Naive thymus-derived CD8-positive, alpha-beta T cell (primary cell): ENCODE measurements around the gene TBX6. TPM values are rescaled to one million over a fixed set of nuclear protein-coding genes. Genes with fewer than 3 reads are reported as not detected.

Experiments used
- ATAC-seq, 2 donors: fragments of 150-1000 bp; cut with Tn5 transposase in 1 of 2; sonication (Bioruptor Pico), chemical (Tn5 transposase) in 1 of 2; 1 replicate in 1 of 2; 2 replicates in 1 of 2; pipeline ENCODE4 v1.10.0; 2021; ENCODE audit warnings: mild to moderate bottlenecking in 2 of 2, moderate library complexity in 2 of 2
- POLR2A ChIA-PET: fragments of 350-600 bp; sonication (Branson Sonifier 250); formaldehyde crosslinking; loops from one replicate; lab custom pipeline; 2021; ENCODE audit warnings: antibody characterized with exemption; lab: Charles Lee
- DNase-seq, 10 donors: peaks; one replicate each; pipeline versions ENCODE4 v3.0.0 to v3.0.0-alpha.2; 2020 to 2022
- H3K27ac Mint-ChIP-seq, 10 donors: one replicate each; pipeline ENCODE4 v1.8.0; 2020 to 2022; ENCODE audit warnings: mild to moderate bottlenecking in 10 of 10, mixed read lengths in 10 of 10, moderate library complexity in 4 of 10, inconsistent platforms in 1 of 10
- H3K27me3 Mint-ChIP-seq, 5 donors: one replicate each; pipeline ENCODE4 v1.8.0; 2021 to 2022; ENCODE audit warnings: mixed read lengths in 5 of 5
- H3K36me3 Mint-ChIP-seq, 3 donors: one replicate each; pipeline ENCODE4 v1.8.0; 2020 to 2022; ENCODE audit warnings: mixed read lengths in 3 of 3, mild to moderate bottlenecking in 2 of 3, inconsistent platforms in 1 of 3
- H3K4me1 Mint-ChIP-seq, 4 donors: one replicate each; pipeline ENCODE4 v1.8.0; 2021 to 2022; ENCODE audit warnings: mixed read lengths in 4 of 4
- H3K4me3 Mint-ChIP-seq, 10 donors: one replicate each; pipeline ENCODE4 v1.8.0; 2020 to 2022; ENCODE audit warnings: mild to moderate bottlenecking in 10 of 10, mixed read lengths in 10 of 10, moderate library complexity in 6 of 10, inconsistent platforms in 1 of 10
- H3K9me3 Mint-ChIP-seq, 9 donors: one replicate each; pipeline ENCODE4 v1.8.0; 2020 to 2022; ENCODE audit warnings: mixed read lengths in 9 of 9, mild to moderate bottlenecking in 3 of 9, inconsistent platforms in 1 of 9, moderate library complexity in 1 of 9
- polyA plus RNA-seq, 3 donors: library from polyadenylated mRNA; unstranded; fragments of 300-500 nt; fragmentation: Illumina TruSeq; gene quantifications; one replicate each; pipeline ENCODE4 v1.2.3, GENCODE V29; 2021
- total RNA-seq, 8 experiments: library from RNA in 2 of 8; stranded (reverse) in 2 of 8; gene quantifications; one replicate each; pipeline ENCODE4 v1.2.3 and lab custom pipeline; 2021 to 2026

Gene TBX6
- total and polyA plus RNA-seq, 5 experiments from 2014 or later = 0.15 to 2.5 (median 0.25) TPM

DNA sequence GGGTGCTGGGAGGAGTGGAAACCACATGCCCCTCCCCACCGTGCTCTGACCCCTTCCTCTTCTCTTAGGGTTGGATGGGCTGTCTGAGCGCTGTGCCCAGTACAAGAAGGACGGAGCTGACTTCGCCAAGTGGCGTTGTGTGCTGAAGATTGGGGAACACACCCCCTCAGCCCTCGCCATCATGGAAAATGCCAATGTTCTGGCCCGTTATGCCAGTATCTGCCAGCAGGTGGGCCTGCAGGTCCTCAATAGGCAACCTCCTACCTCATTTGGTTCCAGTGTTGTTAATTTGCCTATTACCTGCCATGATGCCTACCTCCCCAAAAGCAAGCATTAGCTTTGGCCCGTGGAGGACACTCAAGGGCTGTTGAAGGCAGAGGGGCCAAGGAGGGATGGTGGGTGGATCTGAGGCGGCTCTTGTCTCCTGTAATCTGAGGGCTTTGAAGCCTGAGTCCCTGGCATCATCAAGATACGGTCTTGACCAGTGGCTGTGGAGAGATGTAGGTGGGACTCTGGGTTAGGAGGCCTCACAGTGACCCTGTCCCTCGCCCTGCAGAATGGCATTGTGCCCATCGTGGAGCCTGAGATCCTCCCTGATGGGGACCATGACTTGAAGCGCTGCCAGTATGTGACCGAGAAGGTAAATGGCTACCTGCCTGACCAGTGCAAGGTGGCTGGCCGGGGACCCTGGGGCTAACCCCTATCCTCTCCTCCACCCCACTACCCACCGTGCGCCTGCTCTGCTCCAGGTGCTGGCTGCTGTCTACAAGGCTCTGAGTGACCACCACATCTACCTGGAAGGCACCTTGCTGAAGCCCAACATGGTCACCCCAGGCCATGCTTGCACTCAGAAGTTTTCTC is 22.7 kb downstream of the TBX6 start:
- Mint-ChIP-seq H3K9me3 (no peaks in the 10 kb centered on the region), H3K36me3 (peaks cover 0 to 59% (median 15%) of the 10 kb centered on the region in 3 donors), H3K4me1 (peaks cover 13 to 50% (median 39%) of the 10 kb centered on the region in 4 donors), H3K27ac (peak overlapping the region; percentile 41 to 94 (median 83)), H3K27me3 (no peaks in the 10 kb centered on the region), H3K4me3 (peak overlapping the region in 9 of 10 donors; percentile 23 to 86 (median 65))
- DNase-seq = peak; percentile 34 to 71 (median 56)
- POLR2A ChIA-PET = interaction anchor here (0.6 to 11.2 kb wide), 9 partner anchors 13 to 117 kb away, joined by 3 to 192 read pairs (median 4); partner anchors contain the start of genes TBX6 and YPEL3
- ATAC-seq = no peak

DNA sequence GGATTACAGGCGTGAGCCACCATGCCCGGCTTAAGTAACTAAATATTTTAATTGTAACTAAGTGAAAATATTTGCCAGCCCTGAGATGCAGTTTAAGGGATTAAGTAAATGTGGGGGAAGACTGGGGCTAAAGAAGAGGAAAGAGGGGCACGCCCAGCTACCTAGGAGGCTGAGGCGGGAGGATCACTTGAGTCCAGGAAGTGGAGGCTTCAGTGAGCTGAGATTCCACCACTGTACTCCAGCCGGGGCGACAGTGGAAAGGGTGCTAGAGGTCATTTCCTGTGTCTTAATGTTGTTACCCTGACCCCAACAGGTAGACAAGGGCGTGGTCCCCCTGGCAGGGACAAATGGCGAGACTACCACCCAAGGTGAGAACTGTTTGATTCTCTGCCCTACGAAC is 23.4 kb downstream of the TBX6 start:
- H3K27ac Mint-ChIP-seq = peak overlapping the region; percentile 34 to 94 (median 83)
- DNase-seq (no peak), ATAC-seq (no peak)
- H3K4me1 Mint-ChIP-seq = peaks cover 17 to 57% (median 46%) of the 10 kb centered on the region in 4 donors
- peak overlapping the region in 8 of 10 donors; percentile 23 to 86 (median 68) for H3K4me3 Mint-ChIP-seq
- no peaks in the 10 kb centered on the region for H3K27me3 Mint-ChIP-seq
- no peaks in the 10 kb centered on the region for H3K9me3 Mint-ChIP-seq
- H3K36me3 Mint-ChIP-seq = peaks cover 0 to 59% (median 15%) of the 10 kb centered on the region in 3 donors
- POLR2A ChIA-PET = interaction anchor here (0.7 to 8.0 kb wide), 4 partner anchors 24 to 310 kb away, joined by 3 to 192 read pairs (median 5); partner anchors contain the start of genes TBX6 and YPEL3

DNA sequence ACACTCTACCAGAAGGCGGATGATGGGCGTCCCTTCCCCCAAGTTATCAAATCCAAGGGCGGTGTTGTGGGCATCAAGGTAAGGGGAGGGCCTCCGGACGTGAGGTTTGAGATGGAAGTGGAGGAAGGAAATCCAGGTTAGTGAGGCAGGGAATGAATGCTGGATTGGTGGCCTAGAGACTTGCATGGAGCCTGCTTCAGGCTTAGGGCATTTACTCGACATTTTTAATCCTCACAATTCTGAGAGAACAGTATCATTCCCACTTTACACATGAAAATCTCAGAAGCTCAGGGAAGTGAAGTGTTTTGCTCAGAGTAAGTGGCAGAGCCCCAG is 24.2 kb downstream of the TBX6 start:
- POLR2A ChIA-PET = interaction anchor here (0.8 to 8.0 kb wide), 7 partner anchors 9 to 350 kb away, joined by 3 to 192 read pairs (median 8); partner anchors contain the start of genes CORO1A, PPP4C, TBX6 and TMEM219
- H3K9me3 Mint-ChIP-seq = no peaks in the 10 kb centered on the region
- peak overlapping the region in 9 of 10 donors; percentile 50 to 100 (median 99) for H3K4me3 Mint-ChIP-seq
- ATAC-seq (no peak), DNase-seq (no peak)
- peaks cover 0 to 59% (median 15%) of the 10 kb centered on the region in 3 donors for H3K36me3 Mint-ChIP-seq
- peak overlapping the region in 9 of 10 donors; percentile 57 to 99 (median 97) for H3K27ac Mint-ChIP-seq
- H3K4me1 Mint-ChIP-seq = peaks cover 17 to 60% (median 47%) of the 10 kb centered on the region in 4 donors
- H3K27me3 Mint-ChIP-seq = no peaks in the 10 kb centered on the region

DNA sequence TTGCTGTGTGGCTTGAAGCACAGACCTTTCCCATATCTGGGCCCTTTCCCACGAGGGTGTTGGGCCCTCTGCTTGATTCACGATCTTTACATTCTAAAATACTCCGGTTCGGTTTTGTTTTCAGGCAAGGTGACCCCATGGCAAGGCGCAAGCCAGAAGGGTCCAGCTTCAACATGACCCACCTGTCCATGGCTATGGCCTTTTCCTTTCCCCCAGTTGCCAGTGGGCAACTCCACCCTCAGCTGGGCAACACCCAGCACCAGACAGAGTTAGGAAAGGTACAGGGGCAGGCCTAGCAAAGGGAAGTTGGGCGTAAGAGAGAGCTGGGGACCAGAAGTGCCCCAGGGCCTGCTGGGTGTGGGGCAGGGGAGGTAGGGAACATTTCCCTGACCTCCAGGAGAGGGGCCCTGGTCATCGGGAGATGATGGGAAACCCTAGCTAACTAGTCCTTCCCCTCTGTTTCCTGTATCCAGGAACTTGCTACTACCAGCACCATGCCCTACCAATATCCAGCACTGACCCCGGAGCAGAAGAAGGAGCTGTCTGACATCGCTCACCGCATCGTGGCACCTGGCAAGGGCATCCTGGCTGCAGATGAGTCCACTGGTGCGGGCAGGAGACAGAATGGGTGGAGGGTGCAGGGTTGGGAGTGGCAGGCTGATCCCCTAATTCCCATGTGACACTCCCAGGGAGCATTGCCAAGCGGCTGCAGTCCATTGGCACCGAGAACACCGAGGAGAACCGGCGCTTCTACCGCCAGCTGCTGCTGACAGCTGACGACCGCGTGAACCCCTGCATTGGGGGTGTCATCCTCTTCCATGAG is 24.8 kb downstream of the TBX6 start:
- Mint-ChIP-seq H3K27ac (peak overlapping the region; percentile 57 to 99 (median 97)), H3K4me1 (peaks cover 17 to 58% (median 46%) of the 10 kb centered on the region in 4 donors), H3K36me3 (peaks cover 0 to 54% (median 12%) of the 10 kb centered on the region in 3 donors), H3K27me3 (no peaks in the 10 kb centered on the region), H3K9me3 (no peaks in the 10 kb centered on the region), H3K4me3 (peak overlapping the region; percentile 98 to 100 (median 99))
- POLR2A ChIA-PET = interaction anchor here (0.5 to 8.0 kb wide), 25 partner anchors 9 to 882 kb away, joined by 3 to 192 read pairs (median 5); partner anchors contain the start of genes CORO1A, KCTD13, PPP4C and SEPTIN1
- DNase-seq (no peak), ATAC-seq (no peak)

DNA sequence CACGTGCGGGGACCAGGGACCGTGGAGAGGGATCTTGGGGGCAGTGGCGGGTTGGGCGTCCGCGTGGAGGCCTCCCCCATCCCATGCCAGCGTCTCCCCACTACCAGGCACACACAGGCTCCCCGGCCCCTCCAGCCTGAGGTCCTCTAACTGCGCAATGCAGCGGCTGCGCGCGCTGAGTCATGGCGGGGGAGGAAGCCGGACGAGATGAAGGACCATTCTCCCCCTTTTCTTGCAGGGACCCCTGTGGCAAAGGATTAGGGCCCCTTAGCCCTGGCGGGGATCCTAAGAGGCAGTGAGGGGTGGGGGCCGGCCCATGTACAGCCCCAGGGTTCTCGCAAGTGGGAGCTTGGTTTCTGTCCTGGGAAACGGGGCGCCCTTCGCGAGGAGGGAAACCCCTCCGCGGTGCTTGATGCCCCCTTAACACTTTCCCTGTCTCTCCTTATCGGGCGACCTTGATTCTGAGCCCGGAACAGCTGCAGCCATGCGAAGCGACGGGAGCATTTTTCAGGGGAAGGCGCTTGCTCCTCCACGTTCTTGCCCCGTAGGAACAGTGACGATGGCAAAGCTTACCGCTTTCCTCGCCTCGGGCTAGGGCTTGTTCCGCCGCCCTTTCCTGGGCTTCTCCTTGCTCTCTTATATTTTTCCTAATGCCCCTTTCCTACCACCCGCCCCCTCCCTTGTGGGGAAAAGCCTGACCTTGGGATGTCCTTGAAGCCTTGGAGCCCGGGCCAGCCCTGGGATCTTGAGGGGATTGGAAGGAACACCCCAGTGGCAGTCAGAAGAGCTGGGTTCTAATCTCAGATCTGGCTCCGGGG is 25.6 kb downstream of the TBX6 start:
- peak in 1 of 2 donors; percentile 2 for ATAC-seq
- peaks cover 17 to 53% (median 46%) of the 10 kb centered on the region in 4 donors for H3K4me1 Mint-ChIP-seq

DNA sequence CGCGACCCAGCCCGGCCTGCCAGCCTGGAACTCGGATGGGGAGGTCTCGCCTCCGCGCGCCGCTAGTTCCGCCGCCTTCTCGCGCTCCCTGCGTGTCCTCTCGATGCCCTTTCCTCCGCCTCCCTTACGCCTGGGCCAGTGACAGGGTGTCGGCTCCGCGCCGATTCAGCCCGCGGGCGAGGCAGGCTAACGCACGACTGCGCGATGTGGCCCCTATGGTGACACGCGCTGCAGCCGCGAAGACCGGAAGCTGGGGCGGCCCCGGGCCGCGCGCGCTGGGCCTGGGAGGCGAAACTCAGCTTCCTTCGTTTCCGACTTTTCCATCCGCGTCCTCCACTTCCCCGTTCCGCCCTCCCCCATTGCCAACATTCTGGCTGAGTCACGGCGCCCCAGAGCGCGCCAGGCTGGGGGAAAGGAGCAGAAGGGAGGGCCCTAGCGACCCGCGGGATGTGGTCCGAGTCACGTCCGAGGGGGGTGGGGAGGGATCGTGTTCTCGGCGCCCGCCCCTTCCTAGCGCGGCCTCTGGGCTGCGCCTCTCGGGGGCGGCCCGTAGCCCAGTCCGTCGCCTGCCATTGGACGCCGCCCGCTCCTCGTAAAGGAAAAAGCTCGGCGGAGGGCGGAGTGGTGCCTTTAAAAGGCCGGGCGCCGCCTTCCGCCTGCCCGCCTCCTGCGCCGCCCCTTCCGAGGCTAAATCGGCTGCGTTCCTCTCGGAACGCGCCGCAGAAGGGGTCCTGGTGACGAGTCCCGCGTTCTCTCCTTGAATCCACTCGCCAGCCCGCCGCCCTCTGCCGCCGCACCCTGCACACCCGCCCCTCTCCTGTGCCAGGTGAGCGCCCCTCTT is 26.4 kb downstream of the TBX6 start, which contains the start of gene ALDOA:
TSS of gene ALDOA (plus strand) at position 659 of the 841 bp plus-strand sequence. CDS start 1,138 bp downstream, outside the sequence.
- Mint-ChIP-seq H3K4me1 (peaks cover 17 to 46% (median 43%) of the 10 kb centered on the region in 4 donors), H3K4me3 (peak within 1 kb of the TSS; percentile 98 to 100 (median 99)), H3K9me3 (no peaks in the 10 kb centered on the region), H3K36me3 (peaks cover 0 to 37% (median 8%) of the 10 kb centered on the region in 3 donors), H3K27me3 (no peaks in the 10 kb centered on the region), H3K27ac (peak within 1 kb of the TSS; percentile 94 to 99 (median 97))
- POLR2A ChIA-PET = interaction anchor here (0.6 to 8.0 kb wide), 50 partner anchors 10 to 633 kb away, joined by 3 to 192 read pairs (median 4); partner anchors contain the start of genes CORO1A, DCTPP1, FBRS and HIRIP3
- DNase-seq = peak; percentile 89 to 96 (median 92)
- ATAC-seq = peak; percentile 81 to 87

More for the DNA sequence above, 25.6 kb downstream of the TBX6 start:
- Mint-ChIP-seq H3K4me3 (peak overlapping the region; percentile 98 to 100 (median 99)), H3K36me3 (peaks cover 0 to 45% (median 8%) of the 10 kb centered on the region in 3 donors), H3K9me3 (no peaks in the 10 kb centered on the region), H3K27ac (peak overlapping the region; percentile 94 to 99 (median 97)), H3K27me3 (no peaks in the 10 kb centered on the region)
- peak in 2 of 10 donors; percentile 15 to 27 for DNase-seq
- POLR2A ChIA-PET = interaction anchor here (0.5 to 8.0 kb wide), 52 partner anchors 10 to 882 kb away, joined by 3 to 192 read pairs (median 4); partner anchors contain the start of genes CORO1A, DCTPP1, FBRS and HIRIP3

DNA sequence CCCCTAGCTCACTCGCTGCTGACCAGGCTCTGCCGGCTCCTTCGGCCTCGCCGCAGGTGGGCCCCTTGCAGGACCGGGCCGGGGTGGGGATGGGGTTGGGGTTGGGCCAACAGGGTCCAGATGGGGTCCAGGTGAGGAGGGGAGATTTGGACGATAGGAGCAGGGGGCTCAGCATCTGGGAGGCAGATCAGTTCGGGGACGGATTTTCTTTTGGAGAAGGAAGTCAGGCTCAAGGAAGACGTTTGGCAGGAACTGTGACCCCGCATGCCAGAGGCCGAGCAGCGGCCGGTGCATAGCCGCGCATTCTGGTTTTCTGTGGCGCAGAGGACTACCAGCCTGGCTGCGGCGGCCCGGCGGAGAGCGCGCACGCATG is 27.0 kb downstream of the TBX6 start:
- POLR2A ChIA-PET = interaction anchor here (0.6 to 8.0 kb wide), 25 partner anchors 10 to 633 kb away, joined by 3 to 192 read pairs (median 7); partner anchors contain the start of genes CORO1A, FBRS, MAPK3 and PPP4C
- ATAC-seq = no peak
- Mint-ChIP-seq H3K4me1 (peaks cover 15 to 43% (median 39%) of the 10 kb centered on the region in 4 donors), H3K27me3 (no peaks in the 10 kb centered on the region), H3K27ac (peak overlapping the region; percentile 94 to 99 (median 98)), H3K4me3 (peak overlapping the region; percentile 98 to 100 (median 99)), H3K36me3 (peaks cover 0 to 31% (median 8%) of the 10 kb centered on the region in 3 donors), H3K9me3 (no peaks in the 10 kb centered on the region)
- DNase-seq = no peak

DNA sequence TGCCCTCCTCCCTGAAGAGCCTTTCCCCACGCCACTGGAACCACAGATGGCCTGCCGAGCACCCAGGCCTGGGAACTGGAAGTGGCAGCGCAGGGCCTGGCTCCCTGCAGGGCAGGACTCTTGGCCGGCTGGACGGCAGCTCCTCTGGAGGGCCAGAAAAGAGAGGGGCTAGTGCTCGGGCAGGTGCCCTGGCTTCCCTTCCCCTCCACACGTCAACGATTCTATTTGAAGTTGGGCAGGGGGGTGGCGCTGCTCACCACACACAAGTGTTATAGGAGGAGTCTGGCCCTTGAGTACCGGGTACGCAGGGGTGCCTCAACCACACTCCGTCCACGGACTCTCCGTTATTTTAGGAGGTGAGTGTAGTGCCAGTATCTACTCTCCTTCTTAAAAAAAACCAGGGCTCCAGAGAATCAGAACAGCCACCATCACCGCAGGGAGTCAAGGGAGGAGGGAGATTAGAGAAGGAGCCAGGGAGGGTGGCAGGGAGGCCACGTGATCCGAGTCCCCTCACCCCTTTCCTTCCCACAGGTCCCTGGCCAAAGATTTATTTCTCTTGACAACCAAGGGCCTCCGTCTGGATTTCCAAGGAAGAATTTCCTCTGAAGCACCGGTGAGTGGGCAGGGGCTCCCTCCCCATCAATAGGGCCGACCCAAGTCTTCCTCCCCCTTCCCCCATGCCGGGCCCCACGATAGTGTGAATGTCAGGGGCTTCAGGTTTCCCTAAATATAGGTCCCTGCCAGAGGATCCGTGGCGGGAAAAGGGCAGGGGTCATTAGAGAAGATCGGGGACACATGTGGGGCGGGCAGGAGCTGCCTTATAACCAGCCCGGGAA is 27.6 kb downstream of the TBX6 start:
- peak overlapping the region; percentile 98 to 100 (median 99) for H3K4me3 Mint-ChIP-seq
- peaks cover 15 to 37% (median 34%) of the 10 kb centered on the region in 4 donors for H3K4me1 Mint-ChIP-seq
- no peaks in the 10 kb centered on the region for H3K27me3 Mint-ChIP-seq
- no peaks in the 10 kb centered on the region for H3K9me3 Mint-ChIP-seq
- H3K36me3 Mint-ChIP-seq = peaks cover 0 to 25% (median 8%) of the 10 kb centered on the region in 3 donors
- ATAC-seq (peak; percentile 22 to 46), DNase-seq (peak; percentile 37 to 89 (median 61))
- POLR2A ChIA-PET = interaction anchor here (0.8 to 8.0 kb wide), 17 partner anchors 9 to 595 kb away, joined by 3 to 192 read pairs (median 9); partner anchors contain the start of genes CORO1A, FBRS, PPP4C and SEPTIN1
- peak overlapping the region; percentile 96 to 99 (median 98) for H3K27ac Mint-ChIP-seq

DNA sequence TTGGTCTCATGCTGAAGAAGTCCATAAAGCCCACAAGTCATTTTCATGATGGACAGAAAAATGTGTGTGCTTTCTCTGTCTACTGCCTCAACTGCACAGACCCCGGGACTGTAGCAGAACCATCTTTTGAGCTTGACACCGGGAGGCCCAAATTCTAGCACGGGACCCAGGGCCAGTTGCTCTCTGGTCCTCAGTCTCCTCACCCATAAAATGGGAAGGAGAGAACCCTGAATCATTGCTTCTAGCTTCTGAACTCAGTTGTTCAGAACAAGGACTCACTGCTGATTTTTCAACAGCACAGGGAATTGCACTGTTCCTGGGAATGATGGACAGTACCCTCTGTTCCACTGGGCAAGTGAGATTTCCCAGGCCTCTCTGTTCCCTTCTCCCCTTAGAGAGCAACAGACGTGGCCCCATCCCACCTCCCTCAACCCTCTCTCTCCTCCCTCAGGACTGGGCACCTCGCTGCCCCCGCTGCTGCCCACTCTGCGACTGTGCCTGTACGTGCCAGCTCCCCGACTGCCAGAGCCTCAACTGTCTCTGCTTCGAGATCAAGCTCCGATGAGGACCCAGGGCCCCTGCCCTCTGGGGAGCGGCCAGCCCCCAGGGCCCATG is 28.3 kb downstream of the TBX6 start:
- peak overlapping the region; percentile 96 to 99 (median 98) for H3K27ac Mint-ChIP-seq

More for the DNA sequence above, 28.3 kb downstream of the TBX6 start:
- Mint-ChIP-seq H3K4me3 (peak overlapping the region in 9 of 10 donors; percentile 48 to 100 (median 99)), H3K36me3 (peaks cover 0 to 18% (median 5%) of the 10 kb centered on the region in 3 donors), H3K4me1 (peaks cover 12 to 30% (median 27%) of the 10 kb centered on the region in 4 donors), H3K27me3 (no peaks in the 10 kb centered on the region), H3K9me3 (no peaks in the 10 kb centered on the region)
- POLR2A ChIA-PET = interaction anchor here (0.6 to 8.0 kb wide), 8 partner anchors 8 to 354 kb away, joined by 3 to 192 read pairs (median 9); partner anchors contain the start of genes CORO1A, PPP4C, TBX6 and YPEL3
- no peak for ATAC-seq
- no peak for DNase-seq
